GDM1 (cell line): ENCODE measurements around the gene CAB39.
A peak's percentile ranks its signal among the peaks of the same experiment; 100 is the strongest.

ENCODE experiments used
- DNase-seq: peaks from one replicate; lab custom pipeline; 2025; lab: John Stamatoyannopoulos, UW

CAB39 gene

GRCh38 chr2:230785346-230785745, 72.7 kb downstream of the CAB39 start:
- no peak for DNase-seq

DNA sequence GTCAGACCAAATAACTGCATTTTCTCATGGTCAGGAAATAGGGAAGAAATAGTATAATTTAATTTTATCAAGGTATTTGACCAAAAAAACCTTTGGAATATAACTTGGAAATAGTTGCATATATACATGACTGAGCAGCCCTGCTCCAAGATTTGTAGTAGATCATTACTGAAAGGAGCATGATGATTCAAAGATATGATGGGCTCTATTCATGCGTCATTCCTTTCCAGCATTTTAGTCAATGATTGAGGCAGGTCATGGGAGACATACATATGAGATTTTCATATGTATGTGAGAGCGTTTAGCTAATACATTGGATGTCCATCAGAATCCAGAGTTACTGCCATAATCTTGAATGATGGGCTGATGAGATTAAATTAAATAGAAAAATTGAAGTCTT, 74.5 kb downstream of the CAB39 start:
- no peak for DNase-seq

DNA sequence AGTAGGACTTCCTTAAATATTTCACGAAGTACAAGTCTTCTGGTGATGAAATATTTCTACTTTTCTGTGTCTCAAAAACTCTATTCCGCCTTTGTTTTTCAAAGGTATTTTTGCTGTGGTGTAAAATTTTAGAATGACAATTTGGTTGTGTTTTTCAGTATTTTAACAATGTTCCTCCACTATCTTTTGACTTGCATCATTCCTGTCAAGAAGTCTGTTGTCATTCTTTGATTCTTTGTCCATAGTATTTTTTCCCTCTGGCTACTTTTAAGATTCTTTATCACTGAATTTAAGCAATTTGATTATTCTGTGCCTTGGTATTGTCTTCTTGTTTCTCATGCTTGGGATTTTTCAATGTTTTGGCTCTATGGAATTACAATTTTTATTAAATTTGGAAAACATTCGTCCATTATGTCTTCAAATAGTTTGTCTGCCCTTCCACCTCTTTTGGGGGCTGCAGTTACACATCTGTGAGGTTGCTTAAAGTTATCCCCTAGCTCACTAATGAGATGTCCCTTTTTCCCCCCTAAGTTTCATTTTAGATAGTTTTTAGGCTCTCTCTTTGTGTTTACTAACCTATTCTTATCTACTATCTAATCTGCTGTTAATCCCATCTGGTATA, 76.0 kb downstream of the CAB39 start:
- no peak for DNase-seq

GRCh38 chr2:230790981-230791380, 78.3 kb downstream of the CAB39 start:
- no peak for DNase-seq

DNA sequence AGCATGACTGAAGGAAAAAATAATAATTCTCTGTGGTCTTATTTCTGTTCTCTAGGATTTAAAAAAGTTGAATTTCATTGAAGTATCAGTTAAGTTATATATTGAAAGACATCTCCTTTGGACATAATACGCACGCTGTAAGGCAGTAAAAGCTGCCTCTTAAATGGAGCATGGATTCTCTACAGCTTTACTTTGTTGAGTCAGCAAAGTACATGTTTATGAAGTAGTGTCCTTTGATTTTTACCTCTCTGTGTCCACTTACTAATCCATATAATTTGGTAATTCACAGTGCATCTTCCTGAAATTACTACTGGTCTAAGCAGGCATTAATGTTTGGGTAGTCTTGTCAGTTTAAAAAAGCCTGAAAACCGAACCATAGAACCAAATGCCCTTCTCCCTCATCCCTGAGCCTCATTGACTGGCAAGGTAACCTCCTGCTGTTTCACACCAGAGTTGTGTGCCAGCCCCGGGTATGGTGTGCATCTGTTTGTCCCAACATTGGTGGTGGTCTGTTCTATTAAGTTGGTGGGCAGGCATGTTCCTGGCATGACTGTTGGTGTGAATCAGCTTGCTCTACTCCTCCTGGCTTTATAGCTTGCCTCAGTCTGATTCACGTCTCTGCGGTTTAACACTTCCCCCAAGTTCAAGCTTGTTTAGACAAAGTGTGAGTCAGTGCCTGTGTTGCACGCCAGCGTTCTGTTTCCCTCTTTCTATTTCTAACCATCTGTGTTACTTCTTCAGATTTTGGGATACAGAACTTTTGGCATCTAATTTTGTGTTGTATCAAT, 81.1 kb downstream of the CAB39 start:
- DNase-seq, result peak; percentile 82

DNA sequence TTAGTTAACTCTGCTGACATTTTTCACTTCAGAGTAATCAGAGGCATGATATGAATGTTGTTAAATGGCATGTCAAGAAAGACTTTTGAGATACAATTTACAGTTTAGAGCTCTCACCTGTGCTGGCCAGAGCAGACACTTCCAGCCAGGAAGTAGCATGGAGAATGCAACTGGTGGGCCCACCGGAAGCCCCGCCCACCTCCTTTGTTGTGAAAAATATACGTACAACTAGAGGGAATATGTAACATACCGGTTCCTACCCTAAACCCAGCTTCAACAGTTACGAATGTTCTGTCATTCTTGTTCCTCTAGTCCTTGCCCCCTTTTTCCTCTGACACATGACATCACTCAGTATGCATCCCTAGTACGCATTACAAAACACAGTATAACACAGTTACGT, 81.9 kb downstream of the CAB39 start:
- DNase-seq, result no peak

DNA sequence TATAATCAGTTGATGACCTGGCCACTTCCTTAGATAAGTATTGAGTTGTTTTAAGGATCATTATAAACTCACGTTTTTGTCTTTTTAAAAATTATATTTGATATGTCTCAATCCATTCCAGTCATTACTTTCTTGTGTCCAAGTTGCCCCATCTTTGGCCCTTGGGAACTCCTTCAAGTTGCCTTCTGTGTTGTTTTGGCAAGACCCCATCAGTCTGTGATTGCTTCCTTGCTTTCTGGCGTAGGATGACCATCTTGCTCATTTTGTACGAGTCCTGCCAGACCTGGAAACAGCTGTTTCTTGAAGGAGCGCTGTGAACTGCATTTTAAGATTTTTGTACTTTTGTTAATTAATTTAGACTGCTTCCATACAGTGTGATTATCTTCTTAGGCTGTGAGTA, 83.2 kb downstream of the CAB39 start:
- DNase-seq, result no peak

DNA sequence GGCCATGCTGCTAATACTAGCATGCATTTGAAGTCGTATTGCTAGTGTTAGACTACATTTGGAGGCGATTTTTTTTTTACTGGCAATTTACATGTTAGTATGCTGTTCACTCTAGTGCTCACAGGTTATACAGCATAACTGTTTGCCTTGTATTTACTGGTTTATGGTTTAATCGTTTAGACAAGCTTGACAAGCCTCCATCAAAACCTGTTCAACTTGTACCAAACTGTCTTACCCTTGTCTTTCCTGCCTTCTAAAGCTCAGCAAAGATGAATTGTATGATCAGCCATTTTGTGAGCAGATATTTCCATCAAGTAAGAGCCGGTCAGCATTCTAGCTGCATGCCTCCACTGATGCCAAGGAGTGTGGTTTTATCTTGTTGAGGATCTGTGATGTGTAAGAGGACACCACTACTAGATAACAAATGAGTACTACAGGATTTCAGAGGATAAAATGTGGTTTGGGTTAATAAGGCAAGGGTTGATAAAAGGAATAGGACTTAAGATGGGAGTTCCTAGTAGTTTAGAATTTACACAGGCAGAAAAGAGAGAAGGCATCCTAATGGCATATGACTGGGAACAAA, 83.7 kb downstream of the CAB39 start:
- no peak for DNase-seq

GRCh38 chr2:230797515-230798495, 85.2 kb downstream of the CAB39 start:
- peak; percentile 10 for DNase-seq

DNA sequence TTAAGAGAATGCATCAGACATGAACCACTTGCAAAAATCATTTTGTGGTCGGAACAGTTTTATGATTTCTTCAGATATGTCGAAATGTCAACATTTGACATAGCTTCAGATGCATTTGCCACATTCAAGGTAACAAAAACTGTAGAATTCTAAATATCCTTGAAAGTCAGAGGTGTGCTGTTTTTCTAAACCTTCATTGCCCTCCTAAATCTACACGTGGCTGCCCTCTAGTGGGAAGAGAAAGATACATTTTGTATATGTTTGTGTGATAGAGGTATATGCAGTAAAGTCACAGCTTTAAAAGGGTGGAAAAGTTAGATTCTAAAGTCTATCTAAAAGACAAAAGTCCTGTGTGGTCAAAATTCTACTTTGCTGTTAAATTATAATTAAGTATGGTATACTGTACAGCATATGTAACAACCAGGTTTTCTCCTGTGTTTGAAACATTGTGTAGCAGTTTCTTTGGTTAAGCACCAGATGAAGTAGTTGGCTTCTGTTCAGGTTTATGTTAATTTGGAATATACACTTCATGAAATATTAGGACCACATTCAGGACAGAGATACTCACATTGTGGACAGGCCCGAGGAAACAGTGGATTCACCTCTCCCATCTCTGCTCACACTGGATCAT, 86.2 kb downstream of the CAB39 start:
- peak; percentile 21 for DNase-seq

GRCh38 chr2:230805353-230806017, 92.8 kb downstream of the CAB39 start:
- no peak for DNase-seq

- no peak for DNase-seq
Observed at GRCh38 chr2:230807729-230808128, 95.1 kb downstream of the CAB39 start.

GRCh38 chr2:230809015-230809414, 96.4 kb downstream of the CAB39 start:
- no peak for DNase-seq

DNA sequence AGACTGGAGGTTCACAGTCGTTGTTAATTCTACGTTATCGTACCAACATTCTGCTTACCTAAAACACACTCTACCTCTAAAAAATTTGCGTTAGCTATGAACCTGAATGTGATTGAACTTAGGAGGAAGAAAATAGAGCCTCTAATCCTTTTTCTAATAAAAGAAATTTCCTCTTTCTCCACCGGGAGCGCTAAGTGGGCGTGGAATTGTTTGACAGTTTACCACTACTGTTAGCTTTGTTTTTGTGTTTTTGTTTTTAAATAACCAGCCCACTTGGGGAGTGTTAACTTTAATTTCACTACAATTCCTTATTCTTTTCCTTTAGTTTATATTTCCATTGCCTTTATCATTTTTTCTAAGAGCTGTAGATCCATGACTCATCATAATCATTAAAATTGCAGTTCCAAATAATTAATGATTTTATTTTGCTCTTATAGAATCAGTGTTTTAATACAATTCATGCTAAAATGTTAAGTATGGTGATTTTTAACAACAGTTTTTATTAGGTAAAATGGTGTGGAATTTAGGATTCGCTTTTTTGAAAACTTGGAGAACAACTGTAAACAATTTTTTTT, 97.1 kb downstream of the CAB39 start:
- DNase-seq, result no peak

- no peak for DNase-seq
Observed at GRCh38 chr2:230811508-230811907, 98.9 kb downstream of the CAB39 start.

DNA sequence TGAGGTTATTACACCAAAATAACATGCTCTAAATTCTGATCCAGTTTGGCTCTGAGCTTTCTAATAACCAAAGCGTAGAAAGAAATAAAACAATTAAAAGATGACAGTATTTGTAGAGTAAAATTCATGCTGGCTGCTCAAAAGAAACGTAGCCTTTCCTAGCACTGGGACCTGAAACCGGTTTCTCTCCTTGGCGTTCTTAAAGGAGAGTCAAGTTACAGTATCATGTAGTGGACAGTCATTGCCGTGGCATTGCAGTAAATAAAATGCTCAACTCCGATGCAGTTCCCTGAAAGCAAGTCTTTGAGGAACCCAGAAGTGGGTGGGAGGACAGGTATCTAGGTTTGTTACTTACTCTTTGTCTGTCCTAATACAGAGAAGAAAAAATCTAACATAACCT, 99.4 kb downstream of the CAB39 start:
- DNase-seq, result no peak

DNA sequence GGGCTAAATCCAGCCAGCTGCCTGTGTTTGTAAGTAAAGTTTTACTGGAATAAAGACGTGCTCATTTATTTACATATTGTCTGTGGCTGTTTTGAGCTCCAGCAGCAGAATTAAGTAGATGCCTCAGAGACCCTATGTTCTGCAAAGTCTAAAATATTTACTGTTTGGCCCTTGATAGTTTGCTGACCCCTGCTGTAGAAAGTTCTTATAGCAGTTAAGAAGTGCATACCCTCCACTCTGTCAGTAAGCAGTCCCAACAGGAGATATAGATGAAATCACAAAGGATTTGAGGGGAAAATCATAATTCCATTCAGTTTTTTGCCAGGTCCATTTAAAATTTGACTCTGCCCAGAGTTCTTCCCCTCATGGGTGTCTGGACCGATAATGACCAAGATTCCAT, 102.0 kb downstream of the CAB39 start:
- DNase-seq, result no peak

DNA sequence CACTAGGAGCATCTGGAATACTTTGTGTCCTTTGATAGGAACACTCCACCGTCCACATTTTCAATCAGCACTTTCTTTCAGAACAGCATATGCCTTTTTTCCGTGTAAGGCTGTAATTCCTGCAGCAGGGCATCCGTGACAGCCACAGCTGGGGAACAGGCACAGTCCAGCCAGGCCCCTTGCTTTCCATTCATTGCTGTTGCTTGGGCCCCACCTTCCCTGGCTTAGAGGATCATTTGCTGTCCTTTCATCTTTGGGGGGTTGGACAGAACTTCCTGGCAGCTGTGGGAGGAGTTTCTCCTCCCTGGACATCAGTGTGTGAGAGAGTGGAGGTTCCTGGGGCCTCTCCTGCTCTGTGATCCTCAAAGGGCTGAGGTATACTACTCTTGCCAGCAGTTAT, 102.4 kb downstream of the CAB39 start:
- DNase-seq, result no peak

DNA sequence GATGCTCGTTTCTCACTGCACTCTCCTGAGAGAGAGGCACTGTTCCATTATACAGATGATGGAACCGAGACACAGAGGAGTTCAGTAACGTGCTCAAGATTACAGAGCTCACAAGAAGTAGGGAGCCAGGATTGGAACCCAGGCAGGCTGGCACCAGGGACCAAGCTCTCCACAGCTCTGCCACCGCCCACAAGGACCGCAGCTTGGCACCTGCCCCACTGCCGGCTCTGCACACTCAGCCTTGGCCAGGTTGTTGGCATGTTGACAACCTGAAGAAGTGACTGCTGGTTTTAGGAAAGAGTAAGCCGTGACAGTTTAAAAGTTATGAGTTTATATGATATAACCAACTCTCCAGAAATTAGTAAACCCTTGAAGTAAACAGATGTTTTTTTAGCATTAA, 104.1 kb downstream of the CAB39 start:
- no peak for DNase-seq

- DNase-seq, result no peak
Observed at GRCh38 chr2:230819433-230819832, 106.8 kb downstream of the CAB39 start.
